ENCODE results near the gene TNFAIP8L2. TPM values are rescaled to one million over a fixed set of nuclear protein-coding genes. Genes with fewer than 3 reads are reported as not detected.

TNFAIP8L2 gene
- total RNA-seq, 1 donor from 2014 or later = not detected

DNA sequence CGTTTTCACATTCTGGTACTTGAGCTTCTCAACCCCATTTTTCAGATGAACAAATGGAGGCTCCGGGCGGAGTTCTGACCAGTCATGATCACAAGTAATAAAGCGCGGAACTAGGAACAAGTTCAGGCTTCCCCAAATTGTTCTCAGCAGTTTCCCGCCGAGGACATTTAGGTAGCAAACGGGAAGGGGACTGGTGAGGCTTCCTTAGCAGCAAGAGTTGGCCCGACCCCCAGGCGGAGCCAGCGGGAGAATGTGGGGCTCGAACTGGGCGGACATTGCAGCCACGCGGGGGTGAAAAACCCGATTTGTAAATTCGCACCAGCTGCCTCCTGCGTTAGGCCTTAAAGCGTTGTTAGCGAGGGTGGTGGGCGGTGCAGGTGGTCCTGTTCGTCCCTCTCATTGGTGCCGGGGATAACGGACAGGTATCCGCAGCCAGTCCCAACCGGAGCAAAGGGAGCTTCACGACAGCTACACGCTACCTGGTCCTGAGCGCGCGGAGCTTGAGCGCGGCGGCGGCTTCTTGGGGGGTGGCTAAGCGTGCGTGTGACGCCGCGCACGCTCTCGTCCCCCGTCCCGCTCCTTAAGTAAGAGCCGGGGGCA lies 25.4 kb upstream of the TNFAIP8L2 start:
- H3K4me3 ChIP-seq = peak overlapping the region; percentile 33
- H2AFZ ChIP-seq (replicated peaks) = peak overlapping the region; percentile 87
- H3K4me3 Mint-ChIP-seq = peak overlapping the region; percentile 67
- H3K4me1 ChIP-seq = peaks cover 11% of the 10 kb centered on the region
- H3K9ac ChIP-seq = no peak overlapping the region
- peaks cover 52% of the 10 kb centered on the region for H3K27me3 ChIP-seq
- peak; percentile 95 for DNase-seq (ENCODE audit: low spot score)
- no peaks in the 10 kb centered on the region for H3K9me3 Mint-ChIP-seq
- no peaks in the 10 kb centered on the region for H3K9me3 ChIP-seq (ENCODE audit: low read depth)
- no peaks in the 10 kb centered on the region for H3K79me2 ChIP-seq (ENCODE audit: low read depth)
- no peak overlapping the region for H3K27ac Mint-ChIP-seq
- TF ChIP-seq, protein P1, sequence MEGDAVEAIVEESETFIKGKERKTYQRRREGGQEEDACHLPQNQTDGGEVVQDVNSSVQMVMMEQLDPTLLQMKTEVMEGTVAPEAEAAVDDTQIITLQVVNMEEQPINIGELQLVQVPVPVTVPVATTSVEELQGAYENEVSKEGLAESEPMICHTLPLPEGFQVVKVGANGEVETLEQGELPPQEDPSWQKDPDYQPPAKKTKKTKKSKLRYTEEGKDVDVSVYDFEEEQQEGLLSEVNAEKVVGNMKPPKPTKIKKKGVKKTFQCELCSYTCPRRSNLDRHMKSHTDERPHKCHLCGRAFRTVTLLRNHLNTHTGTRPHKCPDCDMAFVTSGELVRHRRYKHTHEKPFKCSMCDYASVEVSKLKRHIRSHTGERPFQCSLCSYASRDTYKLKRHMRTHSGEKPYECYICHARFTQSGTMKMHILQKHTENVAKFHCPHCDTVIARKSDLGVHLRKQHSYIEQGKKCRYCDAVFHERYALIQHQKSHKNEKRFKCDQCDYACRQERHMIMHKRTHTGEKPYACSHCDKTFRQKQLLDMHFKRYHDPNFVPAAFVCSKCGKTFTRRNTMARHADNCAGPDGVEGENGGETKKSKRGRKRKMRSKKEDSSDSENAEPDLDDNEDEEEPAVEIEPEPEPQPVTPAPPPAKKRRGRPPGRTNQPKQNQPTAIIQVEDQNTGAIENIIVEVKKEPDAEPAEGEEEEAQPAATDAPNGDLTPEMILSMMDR (IDR thresholded peaks at IDR 0.05) = no peak
- TF ChIP-seq EZH2phosphoT487 (IDR thresholded peaks at IDR 0.05) (no peak), EZH2 (IDR thresholded peaks at IDR 0.05) (no peak)
- H3F3A ChIP-seq (ENCODE audit: low read depth) = peaks cover 29% of the 10 kb centered on the region
- H3K27ac ChIP-seq = no peak overlapping the region
- H3K27me3 Mint-ChIP-seq (ENCODE audit: insufficient read depth, low read depth) = peaks cover 16% of the 10 kb centered on the region
- peaks cover 13% of the 10 kb centered on the region for H3K36me3 Mint-ChIP-seq
- peaks cover 11% of the 10 kb centered on the region for H3K4me1 Mint-ChIP-seq
- peak overlapping the region; percentile 74 for H3K4me2 ChIP-seq
- no peaks in the 10 kb centered on the region for H3K36me3 ChIP-seq
- no peaks in the 10 kb centered on the region for H4K20me1 ChIP-seq (ENCODE audit: low read depth)

DNA sequence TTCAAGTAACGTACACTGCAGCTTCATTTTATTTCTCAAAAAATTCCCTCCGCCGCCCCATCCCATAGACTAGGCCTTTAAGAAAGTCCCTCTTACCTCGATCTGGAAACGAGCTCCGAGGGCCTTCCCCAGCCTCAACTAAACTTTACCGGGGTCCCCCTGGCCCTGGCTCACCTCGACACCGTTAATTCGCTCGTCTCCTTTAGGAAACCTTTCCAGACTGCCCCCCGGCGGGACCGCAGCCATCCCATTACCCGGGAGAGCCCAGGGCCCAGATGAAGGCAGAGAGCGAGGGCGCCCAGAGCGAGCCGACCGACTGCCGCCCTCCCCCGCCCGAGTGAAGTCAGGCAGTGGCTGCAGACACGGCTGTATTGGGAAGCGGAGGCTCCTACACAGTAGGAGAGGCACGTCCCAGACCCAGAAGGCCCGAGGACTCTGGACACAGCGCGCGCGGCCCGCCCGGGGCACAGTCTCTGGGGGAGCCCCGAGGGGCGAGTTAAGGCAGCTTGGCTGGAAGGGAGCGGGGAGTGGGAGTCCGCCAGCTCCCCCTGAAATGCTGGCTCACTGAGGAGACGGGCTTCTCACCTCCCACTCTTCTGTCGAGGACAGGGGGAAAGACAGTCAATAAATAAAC lies 24.6 kb upstream of the TNFAIP8L2 start:
- H3K27ac Mint-ChIP-seq = no peak overlapping the region
- H3K27me3 ChIP-seq = peaks cover 52% of the 10 kb centered on the region
- H3K79me2 ChIP-seq (ENCODE audit: low read depth) = no peaks in the 10 kb centered on the region
- H3K4me3 Mint-ChIP-seq = peak overlapping the region; percentile 67
- H3K4me2 ChIP-seq = peak overlapping the region; percentile 74
- H3F3A ChIP-seq (ENCODE audit: low read depth) = peaks cover 29% of the 10 kb centered on the region
- DNase-seq (ENCODE audit: low spot score) = peak; percentile 69
- H3K27me3 Mint-ChIP-seq (ENCODE audit: insufficient read depth, low read depth) = peaks cover 16% of the 10 kb centered on the region
- TF ChIP-seq, protein P1 (IDR thresholded peaks at IDR 0.05) = no peak
- TF ChIP-seq EZH2 (IDR thresholded peaks at IDR 0.05) (peak; percentile 67), EZH2phosphoT487 (IDR thresholded peaks at IDR 0.05) (no peak)
- no peaks in the 10 kb centered on the region for H3K9me3 ChIP-seq (ENCODE audit: low read depth)
- H3K27ac ChIP-seq = no peak overlapping the region
- H3K36me3 ChIP-seq = no peaks in the 10 kb centered on the region
- H3K9me3 Mint-ChIP-seq = no peaks in the 10 kb centered on the region
- no peak overlapping the region for H3K9ac ChIP-seq
- H3K4me3 ChIP-seq = peak overlapping the region; percentile 33
- H3K4me1 ChIP-seq = peaks cover 11% of the 10 kb centered on the region
- no peaks in the 10 kb centered on the region for H4K20me1 ChIP-seq (ENCODE audit: low read depth)
- peaks cover 11% of the 10 kb centered on the region for H3K4me1 Mint-ChIP-seq
- H2AFZ ChIP-seq (replicated peaks) = peak overlapping the region; percentile 87
- H3K36me3 Mint-ChIP-seq = peaks cover 20% of the 10 kb centered on the region

DNA sequence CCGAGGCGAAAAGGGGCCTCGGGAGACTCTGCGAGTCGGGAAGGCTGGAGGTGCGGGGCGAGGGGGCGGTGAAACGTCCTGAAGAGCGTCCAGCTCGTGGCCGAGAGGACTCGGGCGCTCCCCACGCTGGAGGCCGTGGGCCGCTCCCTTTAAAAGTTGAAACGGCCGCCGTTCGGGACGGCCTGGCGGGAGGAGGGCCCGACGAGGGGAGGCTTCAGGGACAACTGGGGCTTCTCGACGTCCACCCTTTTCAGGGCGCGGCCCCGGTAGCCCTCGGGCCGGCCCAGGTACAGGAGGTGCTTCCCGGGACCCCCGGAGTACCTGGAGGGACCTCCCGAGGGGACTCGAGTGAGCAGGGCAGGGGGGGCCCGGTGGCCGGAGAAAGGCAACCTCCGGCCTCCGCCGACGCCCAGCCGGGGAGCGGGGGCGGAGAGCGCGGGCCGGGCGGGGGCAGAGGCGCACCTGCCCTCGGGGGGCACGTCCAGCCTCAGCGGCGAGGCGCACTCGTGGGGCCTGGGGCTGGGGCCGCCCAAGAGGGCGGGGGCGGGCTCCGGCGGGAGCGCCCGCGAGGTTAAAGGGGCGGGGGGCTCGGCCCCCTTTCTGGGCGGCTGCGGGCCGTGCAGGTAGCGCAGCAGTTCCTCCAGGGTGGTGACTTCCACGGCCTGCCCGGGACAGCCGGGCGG lies 24.0 kb upstream of the TNFAIP8L2 start:
- no peak overlapping the region for H3K27ac ChIP-seq
- Mint-ChIP-seq H3K4me1 (peaks cover 11% of the 10 kb centered on the region), H3K9me3 (no peaks in the 10 kb centered on the region), H3K4me3 (peak overlapping the region; percentile 57), H3K27me3 (ENCODE audit: insufficient read depth, low read depth) (peaks cover 16% of the 10 kb centered on the region), H3K27ac (no peak overlapping the region), H3K36me3 (peaks cover 23% of the 10 kb centered on the region)
- peaks cover 11% of the 10 kb centered on the region for H3K4me1 ChIP-seq
- peaks cover 29% of the 10 kb centered on the region for H3F3A ChIP-seq (ENCODE audit: low read depth)
- H3K9me3 ChIP-seq (ENCODE audit: low read depth) = no peaks in the 10 kb centered on the region
- no peaks in the 10 kb centered on the region for H3K79me2 ChIP-seq (ENCODE audit: low read depth)
- peaks cover 52% of the 10 kb centered on the region for H3K27me3 ChIP-seq
- H4K20me1 ChIP-seq (ENCODE audit: low read depth) = no peaks in the 10 kb centered on the region
- TF ChIP-seq, protein P1 (IDR thresholded peaks at IDR 0.05) = no peak
- TF ChIP-seq EZH2phosphoT487 (IDR thresholded peaks at IDR 0.05) = peak; percentile 2
- peak; percentile 63 for TF ChIP-seq EZH2 (IDR thresholded peaks at IDR 0.05)
- H3K4me2 ChIP-seq = peak overlapping the region; percentile 74
- peak overlapping the region; percentile 33 for H3K4me3 ChIP-seq
- H2AFZ ChIP-seq (replicated peaks) = peak overlapping the region; percentile 87
- H3K9ac ChIP-seq = no peak overlapping the region
- no peaks in the 10 kb centered on the region for H3K36me3 ChIP-seq
- DNase-seq (ENCODE audit: low spot score) = peak; percentile 4

All from neural progenitor cell (in vitro differentiated cells).